NOMO-1 (cell line): ENCODE results near the gene SQOR.
"Not testable (repeated sequence)": the region's sequence is repeated elsewhere in the genome, so short reads cannot be mapped to it uniquely, and the experiment has no call there.

Experiments
- DNase-seq, 2 experiments: peaks; one replicate each; lab custom pipeline; 2025; ENCODE audit not compliant: unreplicated experiment in 2 of 2; lab: John Stamatoyannopoulos, UW

The SQOR gene

GRCh38 chr15:45630917-45631691 lies 3.7 kb upstream of the SQOR start:
- no peak for DNase-seq

DNA sequence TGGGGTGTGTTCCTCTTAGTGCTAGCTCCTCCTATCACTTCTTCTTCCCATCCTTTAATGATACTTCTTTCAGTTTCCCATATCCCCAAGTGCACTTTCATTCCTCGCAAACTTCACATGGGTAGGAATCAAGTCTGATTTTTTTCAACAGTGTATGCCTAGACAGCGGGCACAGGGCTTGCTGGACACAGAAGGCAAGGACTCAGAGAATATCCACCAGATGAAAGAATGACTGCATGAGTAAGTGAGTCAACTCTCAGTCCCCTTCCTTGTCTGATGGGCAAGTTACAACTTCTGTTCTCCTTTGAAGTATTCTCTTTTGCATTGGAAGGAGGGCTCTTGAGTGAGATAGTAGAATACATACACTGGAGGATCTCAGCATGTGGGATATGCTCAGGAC lies 3.1 kb upstream of the SQOR start:
- DNase-seq: peak in 1 of 2 experiments; percentile 11

GRCh38 chr15:45635191-45635638 lies 386 bp downstream of the SQOR start:
- peak; percentile 75 to 77 for DNase-seq

DNA sequence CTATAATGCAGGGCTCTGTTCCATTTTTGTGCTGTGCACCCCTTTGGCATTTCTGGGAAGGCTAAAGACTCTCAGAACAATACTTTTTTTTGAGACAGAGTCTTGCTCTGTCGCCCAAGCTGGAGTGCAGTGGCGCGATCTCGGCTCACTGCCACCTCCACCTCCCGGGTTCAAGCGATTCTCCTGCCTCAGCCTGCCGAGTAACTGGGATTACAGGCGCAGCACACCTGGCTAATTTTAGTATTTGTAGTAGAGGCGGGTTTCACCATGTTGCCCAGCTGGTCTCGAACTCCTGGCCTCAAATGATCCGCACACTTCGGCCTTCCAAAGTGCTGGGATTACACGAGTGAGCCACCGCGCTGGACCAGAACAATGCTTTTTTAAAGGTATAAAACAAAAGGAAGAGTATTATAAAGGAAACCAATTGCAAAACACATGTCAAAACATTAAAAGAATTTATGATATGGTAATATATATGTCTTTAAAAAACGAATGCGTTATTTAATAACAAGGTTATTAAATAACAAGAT lies 999 bp downstream of the SQOR start:
- no peak for DNase-seq

- no peak for DNase-seq
Observed at GRCh38 chr15:45637141-45637540, 2.3 kb downstream of the SQOR start.

GRCh38 chr15:45637552-45638033 lies 2.8 kb downstream of the SQOR start:
- peak; percentile 77 to 98 for DNase-seq

DNA sequence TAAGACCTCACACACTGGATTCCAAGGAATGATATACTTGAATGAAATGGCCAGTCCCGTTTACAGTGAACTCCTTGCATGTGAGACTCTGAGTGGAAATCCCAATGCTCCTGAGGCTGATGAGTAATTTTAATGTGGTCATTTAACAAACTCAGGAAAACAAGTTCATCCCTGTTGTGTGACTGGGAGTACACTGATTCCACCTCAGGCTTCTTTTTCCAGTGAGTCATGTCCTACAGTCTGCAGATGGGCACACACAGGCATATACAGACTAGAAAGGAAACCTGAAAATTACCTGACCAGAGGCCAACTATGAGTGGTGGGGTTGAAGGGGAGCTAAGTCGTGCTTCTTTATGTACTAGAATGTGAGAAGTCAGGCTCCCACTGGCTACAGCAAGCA lies 5.8 kb downstream of the SQOR start:
- DNase-seq: no peak

DNA sequence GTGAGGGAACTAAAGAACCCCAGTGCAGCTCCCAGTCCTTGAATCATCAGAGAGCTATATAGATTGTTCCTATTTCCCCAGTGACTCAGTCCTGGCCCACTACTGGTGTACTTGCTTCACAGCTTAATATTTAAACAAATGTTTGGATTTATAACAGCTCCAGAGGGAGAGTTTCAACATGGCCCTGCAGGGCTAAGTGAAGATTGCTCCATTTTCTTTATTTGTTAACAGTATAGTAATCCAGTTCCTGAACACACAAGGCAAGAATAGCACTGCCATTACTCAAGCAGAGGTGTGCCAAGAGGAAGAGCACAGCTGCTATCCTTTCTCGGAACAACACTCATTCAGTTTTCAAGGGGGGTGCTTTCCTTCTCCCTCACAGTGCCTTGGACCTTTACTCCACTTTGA lies 6.5 kb downstream of the SQOR start:
- peak; percentile 46 to 86 for DNase-seq

- DNase-seq: peak; percentile 10 to 25
Observed at GRCh38 chr15:45641999-45642932, 7.4 kb downstream of the SQOR start.

- DNase-seq: no peak
Observed at GRCh38 chr15:45644437-45644836, 9.6 kb downstream of the SQOR start.

DNA sequence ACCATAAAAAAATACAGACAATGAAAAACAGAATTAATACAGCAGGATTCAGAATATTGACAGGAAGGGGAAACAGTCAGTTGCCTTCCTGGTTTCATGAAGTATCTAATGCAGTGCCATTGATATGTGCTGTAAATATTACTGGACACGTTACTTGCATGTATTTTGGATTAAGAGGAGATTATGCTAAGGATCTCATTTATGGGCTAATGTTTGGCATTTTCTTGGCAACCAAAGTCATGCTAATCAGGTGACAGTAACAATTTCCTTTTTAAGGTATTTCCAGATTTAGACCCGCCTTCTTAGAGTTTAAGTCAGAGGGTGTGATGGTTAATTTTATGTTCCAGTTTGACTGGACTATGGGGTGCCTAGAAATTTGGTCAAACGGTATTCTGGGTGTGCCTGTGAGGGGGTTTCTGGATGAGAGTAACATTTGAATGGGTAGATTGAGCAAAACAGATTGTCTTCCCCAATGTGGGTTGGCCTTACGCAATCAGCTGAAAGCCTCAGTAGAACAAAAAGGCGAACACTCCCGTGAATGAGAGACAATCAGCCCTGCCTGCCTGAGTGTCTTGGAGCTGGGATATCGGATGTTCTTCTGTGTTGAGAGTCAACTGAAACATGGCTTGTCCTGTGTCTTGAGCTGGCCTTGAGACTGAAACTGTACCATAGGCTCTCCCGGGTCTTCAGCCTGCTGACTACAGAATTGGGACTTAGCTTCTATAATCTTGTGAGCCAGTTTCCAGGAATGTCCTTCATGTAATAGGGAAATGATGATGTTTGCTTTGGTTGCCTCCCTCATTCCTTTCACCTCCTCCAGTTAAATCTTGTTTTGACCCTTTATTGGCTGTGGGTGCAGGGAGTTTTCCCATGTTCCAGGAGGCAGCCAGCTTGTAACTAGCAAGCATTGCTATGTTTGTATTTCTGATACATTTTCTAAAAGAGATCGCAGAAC lies 10.5 kb downstream of the SQOR start:
- DNase-seq: peak; percentile 31 to 65

GRCh38 chr15:45646220-45646619 lies 11.4 kb downstream of the SQOR start:
- DNase-seq: no peak

GRCh38 chr15:45647828-45648227 lies 13.0 kb downstream of the SQOR start:
- DNase-seq: no peak

- DNase-seq: no peak
Observed at GRCh38 chr15:45648521-45649200, 13.8 kb downstream of the SQOR start.

DNA sequence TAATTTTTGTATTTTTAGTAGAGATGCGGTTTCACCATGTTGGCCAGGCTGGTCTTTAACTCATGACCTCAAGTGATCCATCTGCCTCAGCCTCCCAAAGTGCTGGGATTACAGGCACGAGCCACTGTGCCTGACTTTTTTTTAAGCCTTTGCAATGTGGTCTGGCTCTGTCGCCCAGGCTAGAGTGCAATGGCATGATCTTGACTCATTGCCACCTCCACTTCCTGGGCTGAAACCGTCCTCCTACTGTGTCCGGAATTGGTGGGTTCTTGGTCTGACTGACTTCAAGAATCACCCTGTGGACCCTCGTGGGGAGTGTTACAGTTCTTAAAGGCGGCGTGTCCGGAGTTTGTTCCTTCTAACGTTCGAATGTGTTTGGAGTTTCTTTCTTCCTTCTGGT lies 15.2 kb downstream of the SQOR start:
- not testable (repeated sequence) for DNase-seq

DNA sequence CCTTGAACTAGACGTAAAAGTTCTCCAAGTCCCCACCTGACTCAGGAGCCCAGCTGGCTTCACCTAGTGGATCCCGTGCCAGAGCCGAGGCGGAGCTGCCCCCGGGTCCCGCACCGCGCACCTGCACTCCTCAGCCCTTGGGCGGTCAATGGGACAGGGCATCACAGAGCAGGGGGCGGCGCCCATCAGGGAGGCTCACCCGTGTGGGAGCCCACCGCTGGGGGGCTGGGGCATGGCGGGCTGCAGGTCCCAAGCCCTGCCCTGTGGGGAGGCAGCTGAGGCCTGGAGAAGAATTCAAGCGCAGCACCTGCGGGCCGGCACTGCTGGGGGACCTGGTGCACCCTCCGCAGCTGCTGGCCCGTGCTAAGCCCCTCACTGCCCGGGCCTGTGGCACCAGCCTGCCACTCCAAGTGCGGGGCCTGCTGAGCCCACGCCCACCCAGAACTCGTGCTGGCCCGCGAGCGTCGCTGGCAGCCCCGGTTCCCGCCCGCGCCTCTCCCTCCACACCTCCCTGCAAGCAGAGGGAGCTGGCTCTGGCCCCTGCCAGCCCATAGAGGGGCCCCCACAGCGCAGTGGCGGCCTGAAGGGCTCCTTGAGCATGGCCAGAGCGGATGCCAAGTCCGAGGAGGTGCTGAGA lies 16.2 kb downstream of the SQOR start:
- no peak for DNase-seq

- peak; percentile 51 to 52 for DNase-seq
Observed at GRCh38 chr15:45653702-45654424, 19.0 kb downstream of the SQOR start.

DNA sequence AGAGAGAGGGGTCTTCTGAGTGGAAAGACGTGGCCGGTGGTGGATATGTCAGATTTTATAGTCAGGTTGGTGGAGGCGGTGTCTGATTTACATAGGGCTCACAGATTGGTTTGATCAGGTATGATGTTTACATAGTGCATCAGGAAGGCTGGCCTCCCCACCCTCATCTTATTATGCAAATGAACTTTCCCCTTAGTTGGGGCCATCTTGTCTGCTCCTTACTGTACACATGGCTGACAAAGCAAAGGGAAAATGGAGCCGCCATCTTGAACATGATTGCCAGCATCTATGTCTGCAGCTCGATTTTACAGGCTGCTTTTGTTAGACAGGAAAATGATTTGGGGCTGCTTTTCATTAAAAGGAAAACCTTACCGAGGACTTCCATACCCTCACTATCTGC lies 19.9 kb downstream of the SQOR start:
- no peak for DNase-seq
